Epithelial cell of prostate (primary cell): ENCODE results near the gene CD164L2.
"Not testable (repeated sequence)": the region's sequence is repeated elsewhere in the genome, so short reads cannot be mapped to it uniquely, and the experiment has no call there.

ENCODE experiments used
- DNase-seq: peaks from one replicate; pipeline ENCODE4 v3.0.0-alpha.2; 2011; ENCODE audit warnings: low read depth, low spot score
- H3K27ac ChIP-seq: fragments of 450-650 bp; 2 replicates; pipeline ENCODE4 v1.5.1; 2017; ENCODE audit warnings: mild to moderate bottlenecking

Gene CD164L2

DNA sequence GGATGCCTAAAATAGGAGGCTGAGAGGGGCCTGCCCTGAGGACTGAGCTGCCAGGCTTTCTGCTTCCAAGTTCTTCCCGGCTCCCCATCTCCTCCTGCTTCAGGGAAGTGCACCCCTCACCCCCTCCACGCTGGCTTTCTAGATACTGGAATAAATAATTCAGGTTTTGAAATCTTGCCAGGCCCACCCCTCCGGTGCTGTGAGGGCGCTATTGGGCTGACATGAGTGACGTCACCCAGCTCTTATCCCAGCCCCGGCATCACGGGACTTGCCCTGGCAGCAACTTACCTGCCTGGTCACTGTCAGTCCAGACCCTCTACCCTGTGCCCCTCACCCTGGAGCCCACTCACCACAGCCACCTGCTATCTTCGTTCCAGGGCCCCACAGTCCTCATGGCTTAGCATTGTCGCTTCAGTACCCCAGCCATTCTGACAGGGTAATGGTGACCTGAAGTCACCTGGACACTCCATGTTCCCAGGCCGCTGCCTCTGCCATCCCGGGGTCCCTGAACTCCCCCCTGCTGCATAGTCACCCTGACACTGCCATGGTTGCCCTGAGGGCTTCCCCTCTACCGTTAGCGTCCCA is 8.5 kb upstream of the CD164L2 start:
- H3K27ac ChIP-seq: peak overlapping the region; percentile 13
- no peak for DNase-seq

- H3K27ac ChIP-seq: no peak overlapping the region
- no peak for DNase-seq
Measured at GRCh38 chr1:27388337-27389005, 5.3 kb upstream of the CD164L2 start.

DNA sequence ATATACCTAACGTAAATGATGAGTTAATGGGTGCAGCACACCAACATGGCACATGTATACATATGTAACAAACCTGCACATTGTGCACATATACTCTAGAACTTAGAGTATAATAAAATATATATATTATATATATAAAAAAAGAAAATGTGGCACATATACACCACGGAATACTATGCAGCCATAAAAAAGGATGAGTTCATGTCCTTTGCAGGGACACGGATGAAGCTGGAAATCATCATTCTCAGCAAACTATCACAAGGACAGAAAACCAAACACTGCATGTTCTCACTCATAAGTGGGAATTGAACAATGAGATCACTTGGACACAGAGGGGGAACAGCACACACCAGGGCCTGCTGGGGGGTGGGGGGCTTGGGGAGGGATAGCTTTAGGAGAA is 1.7 kb upstream of the CD164L2 start:
- not testable (repeated sequence) for DNase-seq, H3K27ac ChIP-seq

DNA sequence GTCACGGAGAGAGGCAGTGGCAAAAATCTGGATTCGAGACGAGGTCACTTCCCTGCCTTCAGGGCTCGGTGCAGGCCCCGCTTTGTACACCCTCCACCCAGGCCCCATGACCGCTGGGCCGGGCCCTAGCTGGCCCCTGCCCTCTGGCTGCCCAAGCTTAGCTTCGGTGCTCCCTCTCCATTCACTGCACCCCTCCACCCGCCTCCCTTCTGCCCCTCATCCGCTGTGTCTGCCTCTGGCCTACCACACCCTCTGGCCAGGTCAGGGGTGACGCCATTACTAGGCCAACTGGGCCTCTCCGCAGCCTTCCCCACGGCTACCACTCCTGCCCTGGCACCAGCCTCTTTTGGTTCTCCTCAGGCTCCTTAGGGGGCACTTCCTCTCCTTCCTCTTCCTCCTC is 528 bp upstream of the CD164L2 start:
- H3K27ac ChIP-seq: no peak overlapping the region
- DNase-seq: no peak

GRCh38 chr1:27381969-27382762 is 967 bp downstream of the CD164L2 start:
- DNase-seq: no peak
- no peak overlapping the region for H3K27ac ChIP-seq

- DNase-seq: no peak
- no peak overlapping the region for H3K27ac ChIP-seq
Measured at GRCh38 chr1:27380766-27381733, 2.1 kb downstream of the CD164L2 start.

- DNase-seq: no peak
- H3K27ac ChIP-seq: no peak overlapping the region
Measured at GRCh38 chr1:27380224-27380623, 2.9 kb downstream of the CD164L2 start.

DNA sequence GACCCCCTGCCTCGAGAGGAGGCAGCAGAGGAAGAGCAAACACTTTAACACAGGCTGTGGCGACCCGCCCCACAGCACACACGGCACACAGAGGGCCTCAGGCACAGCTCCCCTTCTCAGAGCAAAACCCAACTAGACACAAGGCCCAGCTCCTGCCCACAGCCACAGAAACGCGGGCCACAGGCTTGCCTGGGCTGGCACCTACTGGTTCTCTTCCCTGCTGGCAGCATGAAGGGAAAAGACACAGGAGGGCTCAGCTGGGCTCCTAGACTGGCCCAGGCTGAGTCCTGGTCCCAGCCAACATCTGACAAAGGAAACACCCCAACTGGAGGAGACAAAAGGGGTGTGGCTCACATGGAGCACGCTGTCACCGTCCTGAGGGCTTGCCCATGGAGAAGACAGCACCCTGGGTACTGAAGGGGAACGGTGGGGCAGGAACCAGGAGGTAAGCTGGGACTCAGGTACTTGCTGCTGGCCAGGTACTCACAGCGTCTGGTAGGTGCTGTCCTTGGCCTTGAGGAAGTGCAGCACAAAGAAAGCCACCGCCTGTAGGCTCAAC is 3.5 kb downstream of the CD164L2 start:
- DNase-seq: no peak
- no peak overlapping the region for H3K27ac ChIP-seq

GRCh38 chr1:27377760-27378495 is 5.2 kb downstream of the CD164L2 start:
- H3K27ac ChIP-seq: no peak overlapping the region
- DNase-seq: no peak

GRCh38 chr1:27374362-27375086 is 8.6 kb downstream of the CD164L2 start, which contains the start of gene FCN3:
Gene FCN3 (minus strand): TSS chr1:27374824. CDS start chr1:27374818, 6 bp downstream.
- DNase-seq: no peak

DNA sequence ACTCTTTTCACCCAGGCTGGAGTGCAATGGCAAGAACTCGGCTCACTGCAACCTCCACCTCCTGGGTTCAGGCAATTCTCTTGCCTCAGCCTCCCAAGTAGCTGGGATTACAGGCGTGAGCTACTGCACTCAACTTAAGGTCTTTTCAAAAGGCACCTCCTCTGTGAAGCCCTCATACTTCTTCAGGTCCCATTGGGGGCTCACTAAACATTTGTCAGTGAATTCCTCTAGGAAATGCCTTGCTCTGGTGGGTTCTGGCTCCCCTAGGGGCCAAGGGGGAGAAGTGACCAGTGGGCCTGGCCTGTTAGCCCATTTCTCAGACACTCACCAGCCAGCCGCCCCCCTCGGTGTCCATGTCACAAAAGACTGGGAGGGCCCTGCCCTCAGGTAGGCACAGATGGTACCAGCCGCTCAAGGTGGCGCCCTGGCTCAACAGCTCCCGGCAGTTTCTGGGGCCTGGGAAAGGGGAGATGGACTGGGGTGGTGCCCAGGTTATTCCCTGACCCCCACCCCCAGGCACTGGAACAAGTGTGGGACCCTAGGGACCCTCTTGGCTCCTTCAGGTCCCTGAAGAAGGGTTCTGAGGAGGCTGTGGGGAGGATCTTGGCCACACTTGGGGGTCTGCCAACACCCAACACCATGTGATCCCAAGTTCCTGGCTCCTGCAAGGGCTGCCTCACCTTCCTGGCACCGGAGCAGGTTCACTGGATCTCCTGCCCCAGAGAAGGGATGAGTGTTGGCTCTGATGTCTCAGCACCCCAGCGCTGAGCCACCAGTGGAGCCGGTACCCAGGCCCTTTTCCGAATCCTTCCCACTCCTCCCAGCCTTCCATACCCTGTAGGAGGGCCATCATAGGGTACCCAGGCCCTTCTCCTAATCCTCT is 10.1 kb downstream of the CD164L2 start:
- no peak for DNase-seq
- H3K27ac ChIP-seq: no peak overlapping the region

More at GRCh38 chr1:27374362-27375086, 8.6 kb downstream of the CD164L2 start, which contains the start of gene FCN3:
- H3K27ac ChIP-seq: no peak within 1 kb of the TSS

DNA sequence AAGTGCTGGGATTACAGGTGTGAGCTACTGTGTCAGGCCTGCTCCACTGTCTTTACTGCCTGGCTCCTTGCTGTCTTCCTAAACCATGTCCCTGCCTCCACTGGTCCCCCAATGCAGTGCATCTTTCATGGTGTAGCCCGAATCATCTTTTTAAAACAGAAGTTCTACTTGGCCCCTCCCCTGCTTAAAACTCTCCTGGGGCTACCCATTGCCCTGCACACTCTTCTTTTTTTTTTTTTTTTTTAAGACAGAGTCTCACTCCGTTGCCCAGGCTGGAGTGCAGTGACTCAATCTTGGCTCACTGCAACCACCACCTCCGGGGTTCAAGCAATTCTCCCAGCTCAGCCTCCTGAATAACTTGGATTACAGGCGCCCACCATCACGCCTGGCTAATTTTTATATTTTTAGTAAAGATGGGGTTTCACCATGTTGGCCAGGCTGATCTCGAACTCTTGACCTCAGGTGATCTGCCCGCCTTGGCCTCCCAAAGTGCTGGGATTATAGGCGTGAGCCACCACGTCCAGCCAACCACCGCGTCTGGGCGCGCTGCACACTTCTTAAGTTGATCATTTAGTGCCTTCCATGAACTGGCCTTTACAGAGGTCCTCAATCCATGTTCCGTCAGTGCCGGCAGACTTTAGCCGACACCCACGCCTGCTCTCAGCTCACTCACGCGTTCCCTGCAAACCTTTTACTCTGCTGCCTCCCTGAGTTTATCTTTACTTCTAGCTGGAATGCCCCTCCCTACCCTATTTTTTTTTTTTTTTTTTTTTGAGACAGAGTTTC is 10.9 kb downstream of the CD164L2 start:
- H3K27ac ChIP-seq: no peak overlapping the region
- no peak for DNase-seq

DNA sequence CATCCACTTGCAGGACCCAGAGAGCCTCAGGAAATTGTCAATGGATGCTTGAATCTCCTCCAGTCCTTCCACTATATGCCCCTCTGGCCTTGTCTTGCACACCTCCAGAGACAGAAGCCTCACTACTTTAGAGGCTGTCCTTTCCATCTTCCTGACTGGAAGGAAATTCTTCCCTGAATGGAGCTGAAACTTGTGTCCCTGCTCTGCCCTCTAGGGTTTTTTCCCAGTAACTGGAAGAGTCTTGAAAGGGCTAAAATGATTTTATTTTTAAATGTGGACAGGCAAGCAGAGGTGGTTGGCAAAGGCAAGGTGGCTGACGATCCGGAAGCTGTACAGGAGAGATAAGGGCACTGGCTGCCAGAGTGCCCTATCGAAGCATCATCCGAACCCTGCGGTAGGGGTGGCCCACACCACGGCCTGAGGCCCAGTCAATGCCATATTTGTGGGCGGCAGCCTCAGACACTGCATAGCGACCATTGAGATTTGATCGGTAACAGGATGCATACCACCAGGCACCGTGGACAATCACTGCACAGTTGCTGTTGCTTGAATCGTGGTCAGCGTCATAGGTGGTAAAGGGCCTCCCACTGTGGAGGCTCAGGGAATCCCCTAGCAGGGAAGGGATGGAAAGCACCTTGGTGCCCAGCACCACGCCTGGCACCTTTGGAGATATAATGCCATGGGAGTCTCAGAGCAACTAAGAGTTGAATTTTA is 14.1 kb downstream of the CD164L2 start:
- DNase-seq: no peak
- H3K27ac ChIP-seq: no peak overlapping the region

GRCh38 chr1:27367160-27367650 is 15.9 kb downstream of the CD164L2 start:
- DNase-seq: no peak
- peak overlapping the region; percentile 95 for H3K27ac ChIP-seq

DNA sequence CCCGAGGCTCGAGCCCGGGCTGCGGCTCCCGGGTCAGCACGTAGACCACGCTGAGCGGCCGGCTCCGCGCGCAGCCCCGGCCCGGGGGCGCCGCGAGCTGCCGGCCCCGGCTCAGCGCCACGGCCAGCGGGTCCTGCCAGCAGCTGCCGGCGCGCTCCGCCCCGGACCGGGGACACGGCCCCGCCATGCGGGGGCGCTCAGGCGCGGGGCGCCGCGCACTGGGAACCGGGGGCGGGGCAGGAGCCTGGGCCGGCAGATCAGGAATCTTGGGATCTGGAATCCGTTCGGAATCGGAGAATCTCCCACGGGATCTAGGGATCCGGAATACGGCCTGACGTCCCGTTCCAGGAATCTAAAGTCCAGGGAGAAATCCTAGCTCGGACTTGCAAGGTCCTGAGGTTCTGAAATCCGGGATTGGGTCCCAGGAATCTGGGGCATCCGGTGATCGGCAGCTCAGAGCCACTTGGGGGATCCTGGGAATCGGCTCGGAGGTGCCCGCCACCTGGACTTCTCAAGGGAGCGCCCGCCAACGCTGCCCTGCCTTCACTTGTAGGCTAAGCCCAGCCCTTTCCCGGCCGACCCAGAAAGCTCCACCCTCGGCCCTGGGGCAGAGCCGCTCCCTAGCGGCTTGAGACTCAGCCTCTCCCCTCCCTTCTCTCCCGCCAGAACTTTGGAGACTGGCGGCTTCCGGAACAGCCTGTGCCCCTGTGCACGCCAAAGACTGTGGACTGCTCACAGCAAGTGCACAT is 16.5 kb downstream of the CD164L2 start, which contains the start of gene MAP3K6:
Gene MAP3K6 (minus strand): TSS at position 551 of the 749 bp plus-strand sequence. CDS start 364 bp downstream, at position 187.
- peak within 1 kb of the TSS; percentile 95 for H3K27ac ChIP-seq
- no peak for DNase-seq
